ENCODE measurements around the gene OAS2. TPM values are rescaled to one million over a fixed set of nuclear protein-coding genes. Genes with fewer than 3 reads are reported as not detected.
"Not testable (repeated sequence)": the region's sequence is repeated elsewhere in the genome, so short reads cannot be mapped to it uniquely, and the experiment has no call there.

OAS2 gene
- total RNA-seq, 2 donors from 2014 or later = 11.9 to 21.2 TPM

DNA sequence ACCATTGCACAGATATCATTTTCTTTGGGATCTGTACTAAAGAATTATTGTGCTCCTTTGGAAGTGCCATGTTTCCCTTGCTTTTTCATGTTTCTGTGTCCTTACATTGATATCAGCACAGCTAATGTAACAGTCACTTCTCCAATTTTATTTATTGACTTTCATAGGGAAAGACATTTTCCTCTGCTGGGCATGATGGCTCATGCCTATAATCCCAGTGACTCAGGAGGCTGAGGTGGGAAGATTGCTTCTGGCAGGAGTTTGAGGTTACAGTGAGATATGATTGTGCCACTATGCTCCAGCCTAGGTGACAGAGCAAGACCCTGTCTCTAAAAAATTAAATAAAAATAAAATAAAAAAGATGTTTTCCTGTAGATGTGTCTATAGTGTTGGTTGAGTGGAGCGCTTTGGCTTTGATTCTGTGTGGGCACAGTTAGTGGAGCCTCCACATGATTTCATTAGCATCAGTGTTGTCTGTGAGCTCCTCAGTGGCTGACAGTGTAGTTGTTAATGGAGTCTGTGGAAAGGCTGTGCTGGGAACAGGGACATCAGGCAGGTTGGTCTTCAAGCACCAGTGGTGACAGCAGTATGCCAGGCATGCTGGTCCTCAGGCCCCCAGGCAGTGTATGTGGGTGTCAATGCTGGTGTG lies 7.4 kb downstream of the OAS2 start:
- no peaks in the 10 kb centered on the region for H3K9me3 ChIP-seq
- no peak overlapping the region for H3K4me3 ChIP-seq
- H3K27me3 ChIP-seq (replicated peaks; ENCODE audit: insufficient read depth) = no peaks in the 10 kb centered on the region
- no peaks in the 10 kb centered on the region for H3K4me1 ChIP-seq (ENCODE audit: control insufficient read depth in 1 of 2, low read depth in 2 of 2)
- ATAC-seq (ENCODE audit: insufficient number of reproducible peaks, low FRiP score, low read depth) (no peak), DNase-seq (ENCODE audit: low spot score) (no peak)
- no peaks in the 10 kb centered on the region for H3K36me3 ChIP-seq
- no peak overlapping the region for H3K27ac ChIP-seq
- TF ChIP-seq, protein P1, sequence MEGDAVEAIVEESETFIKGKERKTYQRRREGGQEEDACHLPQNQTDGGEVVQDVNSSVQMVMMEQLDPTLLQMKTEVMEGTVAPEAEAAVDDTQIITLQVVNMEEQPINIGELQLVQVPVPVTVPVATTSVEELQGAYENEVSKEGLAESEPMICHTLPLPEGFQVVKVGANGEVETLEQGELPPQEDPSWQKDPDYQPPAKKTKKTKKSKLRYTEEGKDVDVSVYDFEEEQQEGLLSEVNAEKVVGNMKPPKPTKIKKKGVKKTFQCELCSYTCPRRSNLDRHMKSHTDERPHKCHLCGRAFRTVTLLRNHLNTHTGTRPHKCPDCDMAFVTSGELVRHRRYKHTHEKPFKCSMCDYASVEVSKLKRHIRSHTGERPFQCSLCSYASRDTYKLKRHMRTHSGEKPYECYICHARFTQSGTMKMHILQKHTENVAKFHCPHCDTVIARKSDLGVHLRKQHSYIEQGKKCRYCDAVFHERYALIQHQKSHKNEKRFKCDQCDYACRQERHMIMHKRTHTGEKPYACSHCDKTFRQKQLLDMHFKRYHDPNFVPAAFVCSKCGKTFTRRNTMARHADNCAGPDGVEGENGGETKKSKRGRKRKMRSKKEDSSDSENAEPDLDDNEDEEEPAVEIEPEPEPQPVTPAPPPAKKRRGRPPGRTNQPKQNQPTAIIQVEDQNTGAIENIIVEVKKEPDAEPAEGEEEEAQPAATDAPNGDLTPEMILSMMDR (IDR thresholded peaks at IDR 0.05) = no peak

DNA sequence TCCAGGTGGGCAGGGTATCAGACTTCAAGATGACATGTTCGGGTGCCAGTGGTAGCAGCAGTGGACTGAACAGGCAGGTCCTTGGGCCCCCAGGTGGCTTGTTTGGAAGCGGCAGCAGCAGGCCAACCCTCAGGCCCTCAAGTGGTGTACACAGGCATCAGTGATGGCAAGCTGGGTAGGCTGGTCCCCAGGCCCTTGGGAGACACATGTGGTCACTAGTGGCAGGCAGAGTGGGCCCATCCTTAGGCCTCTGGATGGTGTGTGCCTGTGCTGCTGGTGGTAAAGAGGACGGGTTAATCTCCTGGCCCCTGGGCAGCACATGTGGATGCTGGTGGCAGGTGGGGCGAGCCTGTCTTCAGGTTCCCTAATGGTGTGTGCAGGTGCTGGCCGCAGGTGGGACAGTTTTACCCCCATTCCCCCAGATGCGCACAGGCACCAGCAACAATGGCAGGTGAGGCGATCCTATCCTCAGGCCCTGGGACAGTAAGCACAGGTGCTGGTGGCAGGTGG lies 8.0 kb downstream of the OAS2 start:
- H3K9me3 ChIP-seq = no peaks in the 10 kb centered on the region
- TF ChIP-seq, protein P1 (IDR thresholded peaks at IDR 0.05) = no peak
- DNase-seq (ENCODE audit: low spot score) (no peak), ATAC-seq (ENCODE audit: insufficient number of reproducible peaks, low FRiP score, low read depth) (no peak)
- no peaks in the 10 kb centered on the region for H3K27me3 ChIP-seq (replicated peaks; ENCODE audit: insufficient read depth)
- no peak overlapping the region for H3K4me3 ChIP-seq
- no peak overlapping the region for H3K27ac ChIP-seq
- H3K4me1 ChIP-seq (ENCODE audit: control insufficient read depth in 1 of 2, low read depth in 2 of 2) = no peaks in the 10 kb centered on the region
- H3K36me3 ChIP-seq = no peaks in the 10 kb centered on the region

DNA sequence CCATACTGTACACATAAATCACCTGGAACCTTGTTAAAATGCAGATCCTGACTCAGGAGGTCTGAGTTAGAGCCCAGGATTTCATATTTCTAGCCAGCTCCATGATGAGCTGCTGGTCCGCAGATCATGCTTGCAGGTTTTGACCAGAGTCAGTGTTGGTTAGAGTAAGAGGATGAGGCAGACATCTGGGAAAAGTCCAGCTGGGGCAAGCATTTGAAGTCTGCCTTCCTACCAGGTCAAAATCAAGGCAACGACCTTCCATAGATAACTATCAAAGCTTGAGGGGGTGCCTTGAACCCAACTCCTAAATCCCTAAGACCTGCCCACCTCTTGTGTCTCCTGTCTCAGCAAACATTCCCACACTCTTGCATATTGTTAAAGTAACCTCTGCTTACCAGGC lies 9.2 kb downstream of the OAS2 start:
- no peaks in the 10 kb centered on the region for H3K9me3 ChIP-seq
- no peak overlapping the region for H3K4me3 ChIP-seq
- no peak overlapping the region for H3K27ac ChIP-seq
- ATAC-seq (ENCODE audit: insufficient number of reproducible peaks, low FRiP score, low read depth) (no peak), DNase-seq (ENCODE audit: low spot score) (no peak)
- no peaks in the 10 kb centered on the region for H3K4me1 ChIP-seq (ENCODE audit: control insufficient read depth in 1 of 2, low read depth in 2 of 2)
- H3K36me3 ChIP-seq = no peaks in the 10 kb centered on the region
- TF ChIP-seq, protein P1 (IDR thresholded peaks at IDR 0.05) = no peak
- no peaks in the 10 kb centered on the region for H3K27me3 ChIP-seq (replicated peaks; ENCODE audit: insufficient read depth)

DNA sequence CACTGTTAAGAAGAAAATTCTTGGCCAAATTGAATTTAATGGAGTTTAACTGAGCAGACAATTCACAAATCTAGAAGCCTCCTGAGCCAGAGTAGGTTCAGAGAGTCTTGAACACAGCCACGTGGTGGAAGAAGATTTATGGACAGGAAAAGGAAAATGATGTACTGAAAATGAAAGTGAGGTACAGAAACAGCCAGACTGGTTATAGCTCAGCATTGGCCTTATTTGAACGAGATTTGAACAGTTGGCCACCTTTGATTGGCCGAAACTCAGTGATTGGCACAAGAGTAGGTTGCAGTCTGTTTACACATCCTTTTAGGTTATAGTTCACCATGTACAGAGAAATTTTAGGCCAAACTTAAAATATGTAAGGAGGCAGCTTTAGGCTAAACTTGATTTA lies 9.9 kb downstream of the OAS2 start:
- H3K27me3 ChIP-seq (replicated peaks; ENCODE audit: insufficient read depth) = no peaks in the 10 kb centered on the region
- no peaks in the 10 kb centered on the region for H3K9me3 ChIP-seq
- no peaks in the 10 kb centered on the region for H3K36me3 ChIP-seq
- H3K27ac ChIP-seq = no peak overlapping the region
- no peak for ATAC-seq (ENCODE audit: insufficient number of reproducible peaks, low FRiP score, low read depth)
- H3K4me1 ChIP-seq (ENCODE audit: control insufficient read depth in 1 of 2, low read depth in 2 of 2) = no peaks in the 10 kb centered on the region
- DNase-seq (ENCODE audit: low spot score) = no peak
- TF ChIP-seq, protein P1 (IDR thresholded peaks at IDR 0.05) = no peak
- no peak overlapping the region for H3K4me3 ChIP-seq

GRCh38 chr12:112988823-112989385 lies 10.6 kb downstream of the OAS2 start:
- not testable (repeated sequence) for H3K4me3 ChIP-seq; H3K4me1 ChIP-seq (ENCODE audit: control insufficient read depth in 1 of 2, low read depth in 2 of 2); H3K36me3 ChIP-seq; H3K9me3 ChIP-seq; H3K27ac ChIP-seq; ATAC-seq (ENCODE audit: insufficient number of reproducible peaks, low FRiP score, low read depth); DNase-seq (ENCODE audit: low spot score); H3K27me3 ChIP-seq (replicated peaks; ENCODE audit: insufficient read depth)

All from thoracic aorta (tissue), 2 donors.